ENCODE measurements around the gene NHLRC4. TPM values are rescaled to one million over a fixed set of nuclear protein-coding genes. Genes with fewer than 3 reads are reported as not detected.

The NHLRC4 gene
- total and polyA plus RNA-seq, 2 of the 13 experiments (the other 11 are each of a cell fraction or from before 2014, with no cell fraction given): 0.40 to 0.59 TPM

- TF ChIP-seq REPIN1 (CRISPR knock-in tag; IDR thresholded peaks at IDR 0.05; ENCODE audit: borderline replicate concordance, low read depth) (peak; percentile 48; the same call in 1 of the 2 replicates), RAD21 (CRISPR knock-in tag; IDR thresholded peaks at IDR 0.05) (peak; percentile 24; the same call in 1 of the 2 replicates), ZNF563 (CRISPR knock-in tag; IDR thresholded peaks at IDR 0.05) (no peak; the same call in 1 of the 2 replicates), ZBTB7A (CRISPR knock-in tag; IDR thresholded peaks at IDR 0.05) (no peak), ARNTL (CRISPR knock-in tag; IDR thresholded peaks at IDR 0.05) (peak; percentile 96), TMF1 (CRISPR knock-in tag; IDR thresholded peaks at IDR 0.05; ENCODE audit: low read depth) (peak; percentile 65), PITX1 (CRISPR knock-in tag; IDR thresholded peaks at IDR 0.05) (peak; percentile 81), ZKSCAN1 (IDR thresholded peaks at IDR 0.05; ENCODE audit: low read length) (no peak), KAT8 (CRISPR knock-in tag; IDR thresholded peaks at IDR 0.05) (peak; percentile 65; the same call in 1 of the 2 replicates), ZNF326 (CRISPR knock-in tag; IDR thresholded peaks at IDR 0.05; ENCODE audit: borderline replicate concordance) (no peak), MLLT10 (CRISPR knock-in tag; IDR thresholded peaks at IDR 0.05) (no peak), ZNF484 (CRISPR knock-in tag; IDR thresholded peaks at IDR 0.05; ENCODE audit: borderline replicate concordance, low read depth) (no peak)
- TF ChIP-seq, protein P1, sequence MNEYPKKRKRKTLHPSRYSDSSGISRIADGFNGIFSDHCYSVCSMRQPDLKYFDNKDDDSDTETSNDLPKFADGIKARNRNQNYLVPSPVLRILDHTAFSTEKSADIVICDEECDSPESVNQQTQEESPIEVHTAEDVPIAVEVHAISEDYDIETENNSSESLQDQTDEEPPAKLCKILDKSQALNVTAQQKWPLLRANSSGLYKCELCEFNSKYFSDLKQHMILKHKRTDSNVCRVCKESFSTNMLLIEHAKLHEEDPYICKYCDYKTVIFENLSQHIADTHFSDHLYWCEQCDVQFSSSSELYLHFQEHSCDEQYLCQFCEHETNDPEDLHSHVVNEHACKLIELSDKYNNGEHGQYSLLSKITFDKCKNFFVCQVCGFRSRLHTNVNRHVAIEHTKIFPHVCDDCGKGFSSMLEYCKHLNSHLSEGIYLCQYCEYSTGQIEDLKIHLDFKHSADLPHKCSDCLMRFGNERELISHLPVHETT (CRISPR knock-in tag; conservative IDR thresholded peaks at IDR 0.05): no peak
- TF ChIP-seq, protein P2, sequence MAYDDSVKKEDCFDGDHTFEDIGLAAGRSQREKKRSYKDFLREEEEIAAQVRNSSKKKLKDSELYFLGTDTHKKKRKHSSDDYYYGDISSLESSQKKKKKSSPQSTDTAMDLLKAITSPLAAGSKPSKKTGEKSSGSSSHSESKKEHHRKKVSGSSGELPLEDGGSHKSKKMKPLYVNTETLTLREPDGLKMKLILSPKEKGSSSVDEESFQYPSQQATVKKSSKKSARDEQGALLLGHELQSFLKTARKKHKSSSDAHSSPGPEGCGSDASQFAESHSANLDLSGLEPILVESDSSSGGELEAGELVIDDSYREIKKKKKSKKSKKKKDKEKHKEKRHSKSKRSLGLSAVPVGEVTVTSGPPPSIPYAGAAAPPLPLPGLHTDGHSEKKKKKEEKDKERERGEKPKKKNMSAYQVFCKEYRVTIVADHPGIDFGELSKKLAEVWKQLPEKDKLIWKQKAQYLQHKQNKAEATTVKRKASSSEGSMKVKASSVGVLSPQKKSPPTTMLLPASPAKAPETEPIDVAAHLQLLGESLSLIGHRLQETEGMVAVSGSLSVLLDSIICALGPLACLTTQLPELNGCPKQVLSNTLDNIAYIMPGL (CRISPR knock-in tag; IDR thresholded peaks at IDR 0.05; ENCODE audit: borderline replicate concordance in 1 of 2, low read depth in 1 of 2): peak; percentile 53 to 59; a peak in 1 of 4 replicates
- TF ChIP-seq, protein P3, sequence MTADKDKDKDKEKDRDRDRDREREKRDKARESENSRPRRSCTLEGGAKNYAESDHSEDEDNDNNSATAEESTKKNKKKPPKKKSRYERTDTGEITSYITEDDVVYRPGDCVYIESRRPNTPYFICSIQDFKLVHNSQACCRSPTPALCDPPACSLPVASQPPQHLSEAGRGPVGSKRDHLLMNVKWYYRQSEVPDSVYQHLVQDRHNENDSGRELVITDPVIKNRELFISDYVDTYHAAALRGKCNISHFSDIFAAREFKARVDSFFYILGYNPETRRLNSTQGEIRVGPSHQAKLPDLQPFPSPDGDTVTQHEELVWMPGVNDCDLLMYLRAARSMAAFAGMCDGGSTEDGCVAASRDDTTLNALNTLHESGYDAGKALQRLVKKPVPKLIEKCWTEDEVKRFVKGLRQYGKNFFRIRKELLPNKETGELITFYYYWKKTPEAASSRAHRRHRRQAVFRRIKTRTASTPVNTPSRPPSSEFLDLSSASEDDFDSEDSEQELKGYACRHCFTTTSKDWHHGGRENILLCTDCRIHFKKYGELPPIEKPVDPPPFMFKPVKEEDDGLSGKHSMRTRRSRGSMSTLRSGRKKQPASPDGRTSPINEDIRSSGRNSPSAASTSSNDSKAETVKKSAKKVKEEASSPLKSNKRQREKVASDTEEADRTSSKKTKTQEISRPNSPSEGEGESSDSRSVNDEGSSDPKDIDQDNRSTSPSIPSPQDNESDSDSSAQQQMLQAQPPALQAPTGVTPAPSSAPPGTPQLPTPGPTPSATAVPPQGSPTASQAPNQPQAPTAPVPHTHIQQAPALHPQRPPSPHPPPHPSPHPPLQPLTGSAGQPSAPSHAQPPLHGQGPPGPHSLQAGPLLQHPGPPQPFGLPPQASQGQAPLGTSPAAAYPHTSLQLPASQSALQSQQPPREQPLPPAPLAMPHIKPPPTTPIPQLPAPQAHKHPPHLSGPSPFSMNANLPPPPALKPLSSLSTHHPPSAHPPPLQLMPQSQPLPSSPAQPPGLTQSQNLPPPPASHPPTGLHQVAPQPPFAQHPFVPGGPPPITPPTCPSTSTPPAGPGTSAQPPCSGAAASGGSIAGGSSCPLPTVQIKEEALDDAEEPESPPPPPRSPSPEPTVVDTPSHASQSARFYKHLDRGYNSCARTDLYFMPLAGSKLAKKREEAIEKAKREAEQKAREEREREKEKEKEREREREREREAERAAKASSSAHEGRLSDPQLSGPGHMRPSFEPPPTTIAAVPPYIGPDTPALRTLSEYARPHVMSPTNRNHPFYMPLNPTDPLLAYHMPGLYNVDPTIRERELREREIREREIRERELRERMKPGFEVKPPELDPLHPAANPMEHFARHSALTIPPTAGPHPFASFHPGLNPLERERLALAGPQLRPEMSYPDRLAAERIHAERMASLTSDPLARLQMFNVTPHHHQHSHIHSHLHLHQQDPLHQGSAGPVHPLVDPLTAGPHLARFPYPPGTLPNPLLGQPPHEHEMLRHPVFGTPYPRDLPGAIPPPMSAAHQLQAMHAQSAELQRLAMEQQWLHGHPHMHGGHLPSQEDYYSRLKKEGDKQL (CRISPR knock-in tag; IDR thresholded peaks at IDR 0.05; ENCODE audit: low read depth): no peak
- TF ChIP-seq, protein P4, sequence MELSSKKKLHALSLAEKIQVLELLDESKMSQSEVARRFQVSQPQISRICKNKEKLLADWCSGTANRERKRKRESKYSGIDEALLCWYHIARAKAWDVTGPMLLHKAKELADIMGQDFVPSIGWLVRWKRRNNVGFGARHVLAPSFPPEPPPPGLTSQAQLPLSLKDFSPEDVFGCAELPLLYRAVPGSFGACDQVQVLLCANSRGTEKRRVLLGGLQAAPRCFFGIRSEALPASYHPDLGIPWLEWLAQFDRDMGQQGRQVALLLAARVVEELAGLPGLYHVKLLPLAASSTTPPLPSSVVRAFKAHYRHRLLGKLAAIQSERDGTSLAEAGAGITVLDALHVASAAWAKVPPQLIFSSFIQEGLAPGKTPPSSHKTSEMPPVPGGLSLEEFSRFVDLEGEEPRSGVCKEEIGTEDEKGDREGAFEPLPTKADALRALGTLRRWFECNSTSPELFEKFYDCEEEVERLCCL (CRISPR knock-in tag; IDR thresholded peaks at IDR 0.05; ENCODE audit: borderline replicate concordance): no peak
- TF ChIP-seq, protein P5, sequence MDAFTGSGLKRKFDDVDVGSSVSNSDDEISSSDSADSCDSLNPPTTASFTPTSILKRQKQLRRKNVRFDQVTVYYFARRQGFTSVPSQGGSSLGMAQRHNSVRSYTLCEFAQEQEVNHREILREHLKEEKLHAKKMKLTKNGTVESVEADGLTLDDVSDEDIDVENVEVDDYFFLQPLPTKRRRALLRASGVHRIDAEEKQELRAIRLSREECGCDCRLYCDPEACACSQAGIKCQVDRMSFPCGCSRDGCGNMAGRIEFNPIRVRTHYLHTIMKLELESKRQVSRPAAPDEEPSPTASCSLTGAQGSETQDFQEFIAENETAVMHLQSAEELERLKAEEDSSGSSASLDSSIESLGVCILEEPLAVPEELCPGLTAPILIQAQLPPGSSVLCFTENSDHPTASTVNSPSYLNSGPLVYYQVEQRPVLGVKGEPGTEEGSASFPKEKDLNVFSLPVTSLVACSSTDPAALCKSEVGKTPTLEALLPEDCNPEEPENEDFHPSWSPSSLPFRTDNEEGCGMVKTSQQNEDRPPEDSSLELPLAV (CRISPR knock-in tag; conservative IDR thresholded peaks at IDR 0.05; ENCODE audit: low read depth): no peak
Measured at GRCh38 chr16:558298-559020, 8.3 kb upstream of the NHLRC4 start (continued).
